ENCODE results near the gene TRAF4. TPM values are rescaled to one million over a fixed set of nuclear protein-coding genes. Genes with fewer than 3 reads are reported as not detected.

The TRAF4 gene
- total and polyA plus RNA-seq, 9 of the 15 experiments (the other 6 are each of a cell fraction or from before 2014, with no cell fraction given), result 2.4 to 147 (median 72.4) TPM

DNA sequence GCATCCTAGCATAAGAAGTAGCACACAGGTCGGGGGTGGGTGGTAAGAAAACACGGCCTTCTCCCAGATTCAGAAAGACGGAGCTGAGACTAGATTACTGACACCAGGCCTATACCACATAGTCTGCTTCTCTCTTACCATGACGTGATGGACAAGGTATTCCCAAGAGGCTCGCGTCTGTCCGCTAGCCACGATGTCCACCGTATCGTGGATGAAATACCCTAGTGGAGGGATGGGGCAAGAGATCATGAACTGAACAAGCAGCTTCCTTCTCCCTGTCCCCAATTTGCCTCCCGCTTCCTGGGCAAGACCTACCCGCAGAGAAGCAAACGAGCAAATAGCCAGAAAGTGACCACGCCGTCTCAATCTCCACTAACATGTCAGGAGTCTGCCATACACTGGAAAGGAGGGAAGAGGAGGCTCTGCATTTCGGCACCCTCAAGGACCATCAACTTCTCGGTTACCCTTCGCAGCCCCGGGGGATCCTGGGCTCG lies 18.6 kb upstream of the TRAF4 start (continued):
- TF ChIP-seq, protein P1, sequence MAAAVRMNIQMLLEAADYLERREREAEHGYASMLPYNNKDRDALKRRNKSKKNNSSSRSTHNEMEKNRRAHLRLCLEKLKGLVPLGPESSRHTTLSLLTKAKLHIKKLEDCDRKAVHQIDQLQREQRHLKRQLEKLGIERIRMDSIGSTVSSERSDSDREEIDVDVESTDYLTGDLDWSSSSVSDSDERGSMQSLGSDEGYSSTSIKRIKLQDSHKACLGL (CRISPR knock-in tag; IDR thresholded peaks at IDR 0.05; ENCODE audit: borderline replicate concordance, poor library complexity, severe bottlenecking), result no peak
- TF ChIP-seq C11orf30 (IDR thresholded peaks at IDR 0.05; ENCODE audit: low read depth) (no peak), HNRNPK (IDR thresholded peaks at IDR 0.05; ENCODE audit: low read depth, low read length, poor library complexity, severe bottlenecking) (no peak), MLX (CRISPR knock-in tag; conservative IDR thresholded peaks at IDR 0.05) (peak in 1 of 2 experiments; percentile 47; a peak in 2 of 4 replicates), TRIM25 (IDR thresholded peaks at IDR 0.05; ENCODE audit: borderline replicate concordance) (no peak), SP2 (IDR thresholded peaks at IDR 0.05; ENCODE audit: extremely low read depth, low read depth, low read length, poor library complexity, severe bottlenecking) (no peak), ZBTB5 (IDR thresholded peaks at IDR 0.05) (no peak), ZNF253 (CRISPR knock-in tag; conservative IDR thresholded peaks at IDR 0.05) (peak; percentile 48; the same call in 1 of the 2 replicates), ZNF561 (CRISPR knock-in tag; conservative IDR thresholded peaks at IDR 0.05) (no peak), MYNN (IDR thresholded peaks at IDR 0.05) (peak; percentile 73; the same call in 1 of the 2 replicates), MYNN (CRISPR knock-in tag; IDR thresholded peaks at IDR 0.05) (no peak), SAFB (IDR thresholded peaks at IDR 0.05; ENCODE audit: borderline replicate concordance, low read depth, low read length) (no peak), DPF2 (IDR thresholded peaks at IDR 0.05) (0 out of 2 replicates have a peak, but pooled peaks have one; percentile 21), MBD2 (IDR thresholded peaks at IDR 0.05; ENCODE audit: borderline replicate concordance, low read depth) (0 out of 2 replicates have a peak, but pooled peaks have one; percentile 17), BHLHE40 (IDR thresholded peaks at IDR 0.05; ENCODE audit: low read length) (no peak), SIN3A (IDR thresholded peaks at IDR 0.05; ENCODE audit: borderline replicate concordance in 2 of 2, control insufficient read depth in 1 of 2, low read depth in 2 of 2, low read length in 2 of 2) (peak; percentile 55 to 63; a peak in 3 of 4 replicates), PRDM10 (IDR thresholded peaks at IDR 0.05; ENCODE audit: partially characterized antibody) (no peak), HMGN3 (IDR thresholded peaks at IDR 0.05; ENCODE audit: borderline replicate concordance, extremely low read depth, insufficient read length, low read depth, low read length) (peak; percentile 26), MIER1 (IDR thresholded peaks at IDR 0.05; ENCODE audit: low read depth) (0 out of 2 replicates have a peak, but pooled peaks have one; percentile 45)

Data from K562 (cell line).